HG02981 (cell line): ENCODE results near the gene DISP3.
"Not testable (repeated sequence)": the region's sequence is repeated elsewhere in the genome, so short reads cannot be mapped to it uniquely, and the experiment has no call there.

Source experiments
- ATAC-seq: cut with Tn5 transposase; IDR thresholded peaks from one replicate; pipeline ENCODE4 v1.9.1; 2021; ENCODE audit warnings: mild to moderate bottlenecking, moderate library complexity; ENCODE audit not compliant: unreplicated experiment

DISP3 gene

DNA sequence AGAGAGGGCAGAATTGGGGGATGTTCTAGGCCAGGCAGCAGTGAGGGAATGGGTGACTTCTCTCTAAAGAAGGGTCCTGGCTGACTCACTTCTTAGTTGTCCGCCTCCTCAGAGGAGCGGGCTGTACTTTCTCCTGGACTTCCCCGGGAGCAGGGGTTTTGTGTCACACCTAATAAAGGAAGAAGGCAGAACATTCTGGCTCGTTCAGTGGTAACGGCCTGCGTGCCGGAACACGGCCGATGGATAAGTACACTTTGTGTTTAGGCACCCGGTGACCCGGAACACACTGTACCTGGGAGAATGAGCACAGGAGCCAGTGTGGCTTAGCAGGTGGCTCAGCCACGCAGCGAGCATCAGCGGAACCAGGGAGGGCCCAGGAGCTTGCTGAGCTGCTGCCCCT is 90.6 kb downstream of the DISP3 start:
- ATAC-seq, result no peak

DNA sequence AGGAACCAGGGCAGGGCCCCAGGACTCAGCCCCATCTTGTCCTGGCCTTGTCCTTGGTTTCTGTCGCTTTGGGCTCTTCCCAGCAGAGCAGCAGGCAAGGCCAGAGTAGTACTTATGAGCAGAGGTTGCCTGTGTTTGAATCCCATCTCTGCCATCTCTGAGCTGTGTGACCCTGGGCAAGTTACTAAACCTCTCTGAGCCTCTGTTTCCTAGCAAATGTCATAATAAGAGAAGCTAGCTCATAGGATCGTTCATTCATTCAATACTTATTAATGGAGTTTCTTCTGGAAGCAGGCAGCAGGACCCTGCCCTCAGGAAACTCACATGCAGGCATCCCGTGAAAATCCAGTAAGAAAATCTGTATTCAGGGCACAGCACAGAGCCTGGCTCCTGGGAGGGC is 91.0 kb downstream of the DISP3 start:
- ATAC-seq, result no peak

DNA sequence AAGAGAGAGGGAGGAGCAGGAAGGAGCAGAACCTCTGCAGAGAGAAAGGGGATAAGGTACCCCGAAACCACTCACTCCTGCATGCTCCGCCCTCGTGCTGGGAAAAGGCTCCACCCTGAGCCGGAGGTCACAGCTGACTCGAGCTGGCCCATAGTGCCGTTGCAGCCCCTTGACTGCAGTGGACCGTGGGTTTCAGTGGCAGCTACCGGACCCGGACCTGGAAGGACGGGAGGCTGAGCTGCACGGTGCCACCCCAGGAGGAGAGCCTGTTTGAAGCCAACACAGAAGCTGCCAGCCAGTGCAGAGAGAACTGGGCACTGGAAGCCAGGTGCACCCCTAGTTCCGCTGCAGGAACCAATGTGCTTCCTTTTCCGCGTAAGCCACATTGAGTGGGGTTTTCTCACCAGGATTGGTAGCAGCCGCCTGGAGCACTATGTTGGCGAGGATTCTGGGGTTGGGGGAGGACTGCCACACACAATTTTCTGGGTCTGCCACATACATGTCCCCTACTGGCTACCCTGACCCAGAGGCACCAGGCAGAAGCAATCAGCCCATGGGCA is 91.9 kb downstream of the DISP3 start:
- no peak for ATAC-seq

DNA sequence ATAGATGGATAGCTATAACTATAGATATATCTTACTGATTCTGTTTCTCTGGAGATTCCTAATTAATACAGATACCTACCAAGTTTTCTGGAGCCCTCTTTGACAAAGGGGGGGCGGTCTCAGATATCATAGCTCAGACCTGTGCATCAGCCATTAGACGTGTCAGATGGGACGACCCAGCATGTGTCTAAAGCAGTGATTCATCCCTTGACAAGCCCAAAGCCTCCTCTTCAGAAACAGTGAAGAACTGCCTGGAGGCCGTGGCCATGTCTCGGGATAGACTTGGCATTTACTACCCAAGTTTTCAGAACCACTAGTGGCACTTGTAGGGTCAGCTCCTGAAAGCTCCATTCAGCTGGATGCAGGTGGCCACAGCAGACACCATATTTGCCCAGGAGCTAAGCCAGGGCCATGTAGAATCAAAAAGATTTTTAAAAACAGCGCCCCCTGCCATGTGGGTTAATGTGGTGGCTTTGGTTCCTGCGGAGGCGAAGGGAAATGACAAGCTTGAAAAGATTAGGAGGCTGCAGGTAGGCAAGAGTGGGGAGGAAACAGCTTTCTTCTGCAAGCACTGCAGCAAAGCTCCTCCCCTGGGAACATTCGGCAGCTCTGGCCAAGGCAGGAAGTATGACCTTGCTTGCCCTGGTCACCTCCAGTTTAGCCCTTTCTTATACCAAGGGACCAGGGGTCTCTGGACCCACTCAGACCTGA is 93.1 kb downstream of the DISP3 start:
- ATAC-seq, result no peak

DNA sequence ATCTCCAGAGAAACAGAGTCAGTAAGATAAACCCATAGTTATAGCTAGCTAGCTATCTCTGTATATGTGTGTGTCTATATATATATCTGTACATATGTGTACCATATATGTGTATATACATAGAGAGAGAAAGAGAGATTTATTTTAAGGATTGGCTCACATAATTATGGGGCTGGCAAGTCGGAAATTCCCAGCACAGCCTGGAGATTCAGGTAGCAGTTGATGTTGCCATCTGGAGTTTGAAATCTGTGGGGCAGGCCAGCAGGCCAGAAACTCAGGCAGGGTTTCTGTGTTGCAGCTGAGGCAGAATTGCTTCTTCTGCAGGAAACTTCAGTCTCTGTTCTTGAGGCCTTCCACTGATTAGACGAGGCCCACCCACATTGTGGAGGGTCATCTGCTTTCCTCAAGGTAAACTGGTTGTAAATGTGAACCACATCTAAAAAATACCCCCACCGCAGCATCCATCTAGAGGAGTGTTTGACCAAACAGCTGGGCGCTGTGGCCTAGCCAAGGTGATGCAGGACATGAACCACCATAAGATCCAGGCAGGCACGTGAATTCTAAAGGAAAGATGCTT is 94.2 kb downstream of the DISP3 start:
- no peak for ATAC-seq

DNA sequence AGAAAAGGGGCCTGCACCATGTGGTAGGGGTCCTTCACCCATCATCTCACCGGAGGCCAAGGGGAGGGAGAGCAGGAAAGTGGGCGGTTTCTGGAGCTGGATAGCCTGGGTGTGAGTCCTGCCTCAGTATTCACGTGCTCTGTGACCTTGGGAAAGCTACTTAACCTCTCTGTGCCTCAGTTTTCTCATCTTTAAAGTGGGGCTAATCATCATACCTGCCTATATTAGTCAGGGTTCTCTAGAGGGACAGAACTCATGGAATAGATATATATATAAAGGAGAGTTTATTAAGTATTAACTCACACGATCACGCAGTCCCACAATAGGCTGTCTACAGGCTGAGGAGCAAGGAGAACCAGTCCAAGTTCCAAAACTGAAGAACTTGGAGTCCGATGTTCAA is 96.6 kb downstream of the DISP3 start:
- ATAC-seq, result no peak

DNA sequence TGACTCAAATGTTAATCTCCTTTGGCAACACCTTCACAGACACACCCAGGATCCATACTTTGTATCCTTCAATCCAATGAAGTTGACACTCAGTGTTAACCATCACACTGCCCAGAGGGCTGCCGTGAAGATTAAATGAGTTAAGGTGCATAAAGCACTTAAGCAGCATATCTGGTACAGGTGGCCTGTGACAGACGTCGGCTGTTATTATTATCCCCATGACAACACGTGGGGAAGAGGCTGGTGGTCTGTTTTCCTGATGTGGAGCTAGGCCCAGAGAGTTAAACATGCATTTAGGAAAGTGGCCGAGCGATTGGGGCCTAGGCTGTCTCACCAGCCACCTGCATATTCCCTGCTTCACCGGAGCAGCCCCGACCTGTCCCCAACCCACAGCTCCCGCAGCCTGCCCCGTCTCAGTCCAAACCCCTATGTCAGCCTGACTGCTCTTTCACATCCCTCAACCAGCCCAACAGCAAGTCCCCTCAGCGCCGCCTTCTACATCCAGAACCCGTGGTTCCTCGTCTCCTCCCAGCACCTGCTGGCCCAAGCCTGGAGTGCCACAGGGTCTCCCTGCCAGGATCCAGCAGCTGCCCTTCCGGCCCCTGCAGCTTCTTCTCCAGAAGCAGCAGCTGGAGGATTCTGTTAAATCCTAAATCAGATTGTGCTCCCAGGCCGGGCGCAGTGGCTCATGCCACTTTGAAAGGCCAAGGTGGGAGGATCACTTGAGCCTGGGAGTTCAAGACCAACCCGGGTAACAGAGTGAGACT is 97.3 kb downstream of the DISP3 start:
- no peak for ATAC-seq

DNA sequence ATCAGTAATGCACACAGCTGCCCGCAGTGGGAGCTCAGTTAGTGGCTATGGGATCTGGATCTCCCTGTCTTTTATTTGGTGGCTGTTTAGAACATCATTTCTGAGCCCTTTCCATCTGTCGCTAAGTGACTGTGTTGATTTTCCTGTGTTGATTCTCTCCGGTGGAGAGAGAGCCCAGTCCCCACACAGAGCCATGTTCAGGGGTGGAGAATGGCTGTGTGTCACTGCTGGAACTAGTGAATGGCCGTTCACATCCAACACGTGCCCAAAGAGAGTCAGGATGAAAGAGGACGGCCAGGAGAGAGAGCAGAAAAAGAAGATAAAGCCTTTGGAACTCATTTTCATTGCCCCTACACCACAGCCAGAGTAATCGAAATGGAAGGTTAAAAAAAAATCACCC is 99.0 kb downstream of the DISP3 start:
- ATAC-seq, result no peak

DNA sequence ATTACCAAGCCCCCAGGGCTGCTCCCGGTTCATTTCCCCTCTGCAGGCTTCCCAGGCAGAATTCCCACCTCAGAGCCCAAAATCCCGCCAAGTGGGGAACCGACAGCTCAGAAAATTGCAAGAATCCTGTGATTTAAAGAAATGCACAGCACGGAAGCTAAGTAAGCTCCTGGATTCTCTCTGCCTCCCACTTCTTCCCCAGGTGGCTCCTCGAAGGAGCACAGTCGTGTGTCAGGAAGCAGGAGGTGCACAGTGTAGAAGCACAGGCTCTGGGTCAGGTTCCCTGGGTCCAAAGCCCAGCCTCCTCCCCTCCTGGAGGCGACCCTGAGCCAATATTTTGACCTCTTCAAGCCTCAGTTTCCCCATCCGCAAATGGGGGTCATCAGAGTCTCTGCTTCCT is 100.6 kb downstream of the DISP3 start:
- no peak for ATAC-seq

DNA sequence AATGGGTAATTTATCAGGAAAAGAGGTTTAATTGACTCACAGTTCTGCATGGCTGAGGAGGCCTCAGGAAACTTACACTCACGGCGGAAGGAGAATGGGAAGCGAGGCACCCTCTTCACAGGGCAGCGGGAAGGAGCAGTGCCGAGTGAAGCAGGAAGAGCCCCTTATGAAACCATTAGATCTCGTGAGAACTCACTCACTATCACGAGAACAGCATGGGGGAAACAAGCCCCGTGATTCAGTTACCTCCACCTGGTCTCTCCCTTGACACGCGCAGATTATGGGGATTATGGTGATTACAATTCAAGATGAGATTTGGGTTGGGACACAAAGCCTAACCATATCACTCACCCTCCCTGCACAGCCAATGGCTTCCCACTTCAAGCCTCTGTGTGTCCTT is 101.1 kb downstream of the DISP3 start:
- ATAC-seq, result not testable (repeated sequence)

DNA sequence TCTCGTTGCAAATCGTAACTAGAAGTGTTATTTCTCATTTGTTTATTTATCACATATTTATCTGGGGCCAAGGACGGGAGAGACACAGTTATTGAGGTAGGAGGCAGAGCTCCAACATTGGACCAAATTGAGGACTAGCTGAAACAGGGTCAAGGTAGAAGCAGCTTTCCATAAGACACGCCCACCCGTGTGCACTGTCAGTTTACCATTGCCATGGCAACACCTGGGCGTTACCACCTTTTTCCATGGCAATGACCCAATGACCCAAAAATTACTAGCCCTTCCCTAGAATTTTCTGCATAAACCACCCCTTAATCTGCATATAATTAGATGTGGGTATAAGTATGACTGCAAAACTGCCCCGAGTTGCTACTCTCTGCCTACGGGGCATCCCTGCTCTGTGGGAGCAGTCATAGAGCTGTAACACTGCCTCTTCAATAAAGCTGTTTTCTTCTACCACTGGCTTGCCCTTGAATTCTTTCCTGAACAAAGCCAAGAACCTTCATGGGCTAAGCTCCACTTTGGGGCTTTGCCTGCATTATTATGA is 102.6 kb downstream of the DISP3 start:
- no peak for ATAC-seq

DNA sequence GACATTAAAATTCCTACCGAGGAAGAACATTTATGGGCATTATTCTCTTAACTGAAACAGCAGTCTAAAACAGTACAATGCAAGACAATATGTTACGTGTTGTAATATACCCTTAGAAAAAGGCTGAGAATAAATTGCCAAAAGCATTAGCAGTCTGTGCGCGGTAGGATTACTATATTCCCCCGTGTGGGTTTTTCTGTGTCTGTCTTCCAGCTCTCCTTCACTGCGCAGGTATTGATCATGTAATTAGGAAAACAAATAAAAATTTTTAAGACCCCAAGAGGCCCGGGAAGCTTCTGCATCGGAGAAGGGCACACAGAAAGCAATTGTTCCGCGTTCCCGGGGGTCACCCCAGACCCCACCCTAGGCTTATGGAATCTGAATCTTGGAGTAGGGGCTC is 106.4 kb downstream of the DISP3 start:
- no peak for ATAC-seq
